Measurements from ENCODE around the gene ELMO3.

The ELMO3 gene

DNA sequence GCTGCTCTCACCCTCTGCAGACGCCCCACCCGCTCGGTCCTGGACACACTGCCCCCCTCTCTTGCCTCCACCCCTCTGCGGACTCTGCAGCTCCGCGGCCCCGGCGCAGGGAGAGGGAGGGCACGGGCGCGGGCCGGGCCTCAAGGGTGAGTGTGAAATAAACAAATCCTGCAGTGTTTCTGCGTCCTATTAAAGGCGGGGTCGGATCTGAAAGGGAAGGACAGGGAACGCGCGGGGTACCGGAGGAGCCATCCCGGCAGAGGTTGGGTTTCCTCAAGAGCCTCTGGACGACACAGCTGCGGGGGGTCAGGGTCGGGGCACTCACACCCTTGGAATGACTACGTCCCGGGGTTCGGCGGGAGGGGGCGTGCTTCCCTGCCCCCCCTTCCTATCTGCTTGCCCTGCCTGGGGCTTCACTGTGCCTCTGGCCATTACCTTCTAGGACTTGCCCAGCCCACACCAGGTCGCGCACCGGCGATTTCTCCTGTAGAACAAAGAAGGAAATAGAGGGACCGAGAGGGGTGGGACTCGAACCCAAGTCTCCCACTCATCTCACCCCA, 34.9 kb upstream of the ELMO3 start:
- DNase-seq, result no peak

DNA sequence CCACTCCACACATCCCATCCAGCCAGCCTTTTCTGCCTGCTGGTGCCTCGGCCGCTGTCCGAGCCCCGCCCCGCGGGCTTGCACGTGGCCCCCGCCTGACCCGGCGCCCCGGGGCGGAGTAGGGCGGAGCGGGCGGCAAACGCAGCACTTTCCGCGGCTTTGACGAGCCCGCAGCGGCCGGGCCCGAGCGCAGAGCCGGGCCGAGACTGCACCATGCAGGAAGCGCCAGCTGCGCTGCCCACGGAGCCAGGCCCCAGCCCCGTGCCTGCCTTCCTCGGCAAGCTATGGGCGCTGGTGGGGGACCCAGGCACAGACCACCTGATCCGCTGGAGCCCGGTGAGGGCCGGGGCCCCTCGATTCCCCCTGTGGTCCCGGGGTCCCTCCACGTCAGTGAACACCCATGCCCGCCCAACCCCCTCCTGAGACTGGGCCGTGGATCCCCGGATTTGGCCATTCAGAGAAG, 34.3 kb upstream of the ELMO3 start, which contains the start of gene HSF4:
Gene HSF4, plus strand, starts transcription at position 147 of the 463 bp plus-strand sequence. Its CDS starts 67 bp downstream, at position 214.
- no peak for DNase-seq

DNA sequence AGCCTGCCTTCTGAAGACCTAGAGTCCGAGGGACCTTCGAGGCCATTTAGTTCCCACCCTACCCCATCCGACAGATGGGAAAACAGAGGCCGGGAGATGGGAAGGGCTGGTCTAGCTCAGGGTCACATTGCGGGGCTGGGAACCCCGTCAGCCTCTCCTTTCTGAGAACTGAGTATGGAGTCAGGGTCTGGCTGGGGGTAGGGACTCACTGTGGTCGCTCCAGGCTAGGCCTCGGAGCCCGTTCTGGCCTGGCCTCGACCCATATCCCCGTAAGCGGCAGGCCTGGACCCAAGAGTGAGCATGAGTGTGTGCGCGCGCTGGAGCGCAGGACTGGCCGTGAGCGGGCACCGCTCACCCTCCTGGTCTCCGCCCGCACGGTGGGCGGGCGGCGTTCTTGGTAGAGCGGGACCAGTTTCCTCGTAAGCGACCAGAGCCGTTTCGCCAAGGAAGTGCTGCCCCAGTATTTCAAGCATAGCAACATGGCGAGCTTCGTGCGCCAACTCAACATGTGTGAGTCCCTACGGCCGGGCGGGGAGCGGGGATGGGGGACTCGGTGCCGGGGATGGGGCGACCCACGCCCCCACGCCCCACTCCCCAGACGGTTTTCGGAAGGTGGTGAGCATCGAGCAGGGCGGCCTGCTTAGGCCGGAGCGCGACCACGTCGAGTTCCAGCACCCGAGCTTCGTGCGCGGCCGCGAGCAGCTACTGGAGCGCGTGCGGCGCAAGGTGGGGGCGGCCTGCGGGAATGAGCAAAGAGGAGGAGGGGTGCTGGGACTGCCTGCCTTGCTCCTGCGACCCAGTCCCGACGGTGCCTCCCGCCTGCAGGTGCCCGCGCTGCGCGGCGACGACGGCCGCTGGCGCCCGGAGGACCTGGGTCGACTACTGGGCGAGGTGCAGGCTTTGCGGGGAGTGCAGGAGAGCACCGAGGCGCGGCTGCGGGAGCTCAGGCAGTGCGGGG, 33.5 kb upstream of the ELMO3 start:
- no peak for DNase-seq

DNA sequence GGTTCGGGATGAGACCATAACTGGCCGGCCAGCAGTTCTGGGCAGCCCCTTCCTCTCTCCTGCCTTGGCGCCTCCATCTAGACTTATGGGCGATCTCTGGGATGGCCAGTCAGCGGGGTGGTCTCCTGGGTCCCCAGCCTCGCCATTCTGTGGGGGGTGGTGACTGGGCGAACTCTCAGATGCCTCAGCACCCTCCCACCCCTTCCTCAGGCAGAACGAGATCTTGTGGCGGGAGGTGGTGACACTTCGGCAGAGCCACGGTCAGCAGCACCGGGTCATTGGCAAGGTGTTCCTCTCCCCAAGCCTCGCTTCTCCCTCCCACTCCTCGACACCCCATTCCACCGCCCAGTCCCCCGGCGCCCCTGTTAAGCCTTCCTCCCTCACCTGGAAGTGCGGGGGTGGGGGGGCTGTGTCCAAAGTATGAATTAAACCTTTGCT, 32.8 kb upstream of the ELMO3 start:
- DNase-seq, result no peak

DNA sequence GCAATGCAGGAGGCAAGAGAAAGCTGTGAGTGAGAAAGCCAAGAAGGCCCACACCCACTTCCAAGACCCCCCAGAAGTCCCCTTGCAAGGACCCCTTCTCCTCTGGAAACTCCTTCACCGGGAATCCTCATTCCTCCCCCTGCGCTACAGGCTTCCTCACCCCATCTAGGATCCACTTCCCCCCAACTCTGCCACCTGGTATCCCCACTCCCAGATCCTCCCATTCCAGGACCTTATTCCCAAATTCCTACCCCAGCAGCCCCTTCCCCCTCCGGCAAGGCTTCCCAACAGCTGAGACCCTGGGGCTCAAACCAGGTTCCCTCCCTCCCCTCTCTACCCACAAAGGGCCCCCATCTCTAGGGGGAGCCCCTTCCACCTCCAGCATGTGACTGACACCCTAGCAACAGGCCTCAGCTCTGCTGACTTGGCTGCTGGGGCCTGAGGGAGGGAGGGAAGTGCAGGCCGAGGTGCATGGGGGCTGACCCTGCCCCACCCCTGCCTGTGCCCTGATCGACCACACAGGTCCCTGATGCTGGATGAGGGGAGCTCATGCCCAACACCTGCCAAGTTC, 32.2 kb upstream of the ELMO3 start:
- DNase-seq, result no peak

DNA sequence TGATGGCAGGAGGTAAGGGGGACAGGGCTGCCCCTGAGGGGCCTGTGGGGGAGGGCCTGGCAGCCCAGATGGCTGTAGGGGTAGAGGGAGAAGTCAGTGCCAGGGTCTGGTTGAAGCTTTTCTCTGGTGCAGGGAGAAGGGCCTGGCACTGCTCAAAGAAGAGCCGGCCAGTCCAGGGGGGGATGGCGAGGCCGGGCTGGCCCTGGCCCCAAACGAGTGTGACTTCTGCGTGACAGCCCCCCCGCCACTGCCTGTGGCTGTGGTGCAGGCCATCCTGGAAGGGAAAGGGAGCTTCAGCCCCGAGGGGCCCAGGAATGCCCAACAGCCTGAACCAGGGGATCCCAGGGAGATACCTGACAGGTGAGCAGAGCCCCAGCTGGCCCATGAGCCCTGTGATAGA, 31.3 kb upstream of the ELMO3 start:
- no peak for DNase-seq

DNA sequence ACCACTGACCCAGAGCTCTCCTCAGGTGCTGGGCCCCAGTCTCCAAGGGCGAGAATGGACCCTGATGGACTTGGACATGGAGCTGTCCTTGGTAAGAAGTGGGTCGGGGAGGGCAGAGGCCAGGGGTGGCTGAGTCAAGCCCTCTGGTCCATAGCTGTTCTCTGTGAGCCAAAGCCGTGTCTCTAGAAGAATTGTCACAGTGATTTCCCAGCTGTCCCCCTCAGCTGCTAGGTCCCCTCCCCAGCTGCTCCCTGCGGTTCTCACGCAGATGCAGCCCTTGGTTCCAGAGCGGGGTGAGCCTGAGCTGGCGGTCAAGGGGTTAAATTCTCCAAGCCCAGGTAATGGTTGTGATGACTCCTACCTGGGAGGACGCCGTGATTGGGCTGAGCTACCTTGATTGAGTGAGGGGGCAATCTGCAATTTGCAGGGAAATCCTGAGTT, 29.9 kb upstream of the ELMO3 start:
- DNase-seq, result no peak

DNA sequence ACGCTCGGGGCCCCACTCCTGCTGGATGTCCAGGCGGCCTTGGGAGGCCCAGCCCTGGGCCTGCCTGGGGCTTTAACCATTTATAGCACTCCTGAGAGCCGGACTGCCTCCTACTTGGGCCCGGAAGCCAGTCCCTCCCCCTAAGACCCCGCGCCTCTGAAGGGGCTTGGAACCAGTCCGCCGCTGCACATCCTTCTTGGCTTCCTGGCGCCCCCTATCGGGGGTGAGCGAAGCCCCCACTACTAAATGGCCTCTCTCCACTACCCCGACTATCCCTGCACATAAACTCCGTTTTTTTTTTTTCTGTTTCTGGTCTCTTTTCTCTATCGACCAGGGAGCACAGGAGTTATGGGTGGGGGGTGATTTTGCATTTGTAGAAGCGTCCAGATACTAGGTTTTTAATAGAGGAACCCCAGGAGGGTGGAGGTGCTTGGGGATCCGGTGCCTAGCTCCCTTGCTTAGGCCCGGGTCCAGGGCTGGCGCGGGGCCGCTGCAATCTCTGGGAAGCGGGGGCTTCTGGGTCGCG, 29.2 kb upstream of the ELMO3 start:
- DNase-seq, result no peak

DNA sequence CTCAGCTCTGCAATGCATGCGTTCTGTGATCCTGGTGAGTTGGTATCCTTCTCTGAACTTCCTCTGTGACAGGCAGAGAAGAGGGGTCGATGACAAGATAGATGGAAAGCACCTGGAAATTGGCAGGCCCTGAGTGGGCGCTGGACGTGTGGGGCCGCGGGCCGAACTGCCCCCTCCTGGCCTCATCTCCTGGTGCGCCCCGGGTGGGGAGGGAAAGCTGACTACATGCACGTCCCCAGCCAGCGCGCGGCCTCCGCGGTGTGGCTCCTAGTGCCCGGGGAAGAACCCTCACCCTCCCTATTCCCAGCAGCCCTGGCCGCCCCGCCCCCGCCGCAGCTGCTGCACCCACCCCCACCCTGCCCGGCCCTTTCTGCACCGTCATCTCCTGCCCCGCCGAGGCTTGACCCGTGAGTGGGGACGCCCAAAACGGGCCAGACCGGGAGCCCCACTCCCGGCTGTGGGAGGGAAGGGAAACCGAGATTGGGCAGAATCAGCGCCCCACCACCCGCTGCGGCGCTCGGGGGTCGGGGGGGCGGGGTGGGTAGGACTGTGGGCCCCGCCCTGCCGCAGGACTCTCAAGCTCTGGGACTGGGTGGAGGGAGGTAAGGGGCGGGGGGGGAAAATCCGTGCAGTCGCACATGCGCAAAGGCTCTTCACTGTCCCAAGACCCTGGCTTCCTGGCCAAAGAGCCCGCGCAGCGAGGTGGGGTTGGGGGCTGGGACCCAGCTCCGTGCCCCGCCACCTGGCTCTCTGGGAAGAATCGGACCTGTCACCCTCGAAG, 28.6 kb upstream of the ELMO3 start, which contains the start of gene NOL3:
Gene NOL3, plus strand, starts transcription at position 371 of the 781 bp plus-strand sequence.
- DNase-seq, result peak; percentile 47

DNA sequence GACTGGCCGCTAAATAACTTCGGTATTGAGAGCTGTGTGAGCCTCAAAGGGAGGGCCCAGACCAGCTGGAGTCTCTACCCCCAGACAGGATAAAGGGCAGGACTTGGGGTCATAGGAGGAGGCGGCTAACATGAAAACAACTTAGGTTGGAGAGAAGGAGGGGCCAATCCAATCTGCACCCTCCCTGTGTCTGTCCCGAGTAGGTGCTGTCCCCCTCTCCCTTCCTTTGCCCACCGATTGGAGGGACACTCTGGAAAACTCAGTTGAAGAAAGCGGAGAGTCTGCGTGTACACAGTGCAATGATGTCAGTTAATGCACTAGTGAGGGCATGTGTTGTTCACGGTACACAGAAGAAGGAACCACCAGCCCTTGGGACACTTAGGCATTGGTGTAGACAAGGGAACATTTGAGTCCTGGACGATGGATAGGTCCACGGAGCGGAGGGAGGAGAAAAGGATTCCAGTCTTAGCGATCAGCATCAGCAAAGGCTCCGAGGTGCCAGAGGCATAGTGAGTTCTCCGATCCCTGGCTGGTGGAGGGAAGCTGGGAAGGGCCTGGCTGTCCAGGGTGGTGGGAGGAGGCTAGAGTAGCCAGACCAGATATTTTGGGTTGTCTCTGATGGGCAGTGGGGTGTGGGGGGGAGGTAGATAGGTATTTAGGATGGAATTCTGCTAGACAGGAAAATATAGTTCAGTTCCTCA, 27.8 kb upstream of the ELMO3 start:
- DNase-seq, result no peak

DNA sequence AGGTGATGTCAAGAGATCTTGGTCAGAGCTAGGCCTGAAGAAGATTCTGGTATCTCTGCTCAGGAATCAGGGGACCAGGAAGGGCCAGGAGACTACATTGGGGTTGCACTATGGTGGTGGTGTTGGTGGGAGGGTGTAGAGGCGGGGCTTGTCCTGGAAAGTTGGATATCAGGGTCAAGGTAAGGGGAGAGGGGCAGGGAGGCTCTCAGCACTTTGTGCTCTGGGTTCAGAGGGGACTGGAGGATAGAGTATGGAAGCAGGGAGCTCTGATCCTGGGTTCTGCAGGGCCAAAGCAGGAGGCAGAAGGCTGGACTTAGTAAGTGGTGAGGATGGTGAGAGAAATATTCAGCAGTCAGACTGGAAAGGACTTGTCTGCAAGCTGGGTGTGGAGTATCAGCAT, 25.6 kb upstream of the ELMO3 start:
- no peak for DNase-seq

DNA sequence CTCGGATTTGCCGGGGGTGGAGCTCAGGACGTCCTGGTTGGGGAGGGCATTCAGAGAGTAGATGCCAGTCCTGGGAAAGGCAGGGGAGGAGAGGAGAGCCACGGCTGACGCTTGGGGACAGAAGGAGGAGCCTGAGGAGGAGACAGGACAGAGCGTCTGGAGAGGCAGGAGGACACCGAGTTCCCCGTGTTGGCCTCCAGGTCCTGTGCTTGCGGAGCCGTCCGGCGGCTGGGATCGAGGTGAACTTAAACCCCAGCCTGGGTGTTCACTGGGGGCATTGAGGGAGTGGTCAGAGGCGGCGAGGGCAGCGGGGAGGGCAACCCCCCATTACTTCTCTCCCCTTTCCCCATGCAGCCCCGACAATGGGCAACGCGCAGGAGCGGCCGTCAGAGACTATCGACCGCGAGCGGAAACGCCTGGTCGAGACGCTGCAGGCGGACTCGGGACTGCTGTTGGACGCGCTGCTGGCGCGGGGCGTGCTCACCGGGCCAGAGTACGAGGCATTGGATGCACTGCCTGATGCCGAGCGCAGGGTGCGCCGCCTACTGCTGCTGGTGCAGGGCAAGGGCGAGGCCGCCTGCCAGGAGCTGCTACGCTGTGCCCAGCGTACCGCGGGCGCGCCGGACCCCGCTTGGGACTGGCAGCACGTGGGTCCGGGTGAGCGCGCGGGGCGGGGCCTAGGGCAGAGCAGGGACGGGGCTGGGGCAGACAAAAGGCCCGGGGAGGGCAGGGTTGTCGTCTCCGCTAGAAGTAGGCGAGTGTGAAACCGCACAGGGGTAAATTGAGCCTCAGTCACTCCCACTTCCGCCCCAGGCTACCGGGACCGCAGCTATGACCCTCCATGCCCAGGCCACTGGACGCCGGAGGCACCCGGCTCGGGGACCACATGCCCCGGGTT, 24.9 kb upstream of the ELMO3 start:
- DNase-seq, result peak; percentile 53

DNA sequence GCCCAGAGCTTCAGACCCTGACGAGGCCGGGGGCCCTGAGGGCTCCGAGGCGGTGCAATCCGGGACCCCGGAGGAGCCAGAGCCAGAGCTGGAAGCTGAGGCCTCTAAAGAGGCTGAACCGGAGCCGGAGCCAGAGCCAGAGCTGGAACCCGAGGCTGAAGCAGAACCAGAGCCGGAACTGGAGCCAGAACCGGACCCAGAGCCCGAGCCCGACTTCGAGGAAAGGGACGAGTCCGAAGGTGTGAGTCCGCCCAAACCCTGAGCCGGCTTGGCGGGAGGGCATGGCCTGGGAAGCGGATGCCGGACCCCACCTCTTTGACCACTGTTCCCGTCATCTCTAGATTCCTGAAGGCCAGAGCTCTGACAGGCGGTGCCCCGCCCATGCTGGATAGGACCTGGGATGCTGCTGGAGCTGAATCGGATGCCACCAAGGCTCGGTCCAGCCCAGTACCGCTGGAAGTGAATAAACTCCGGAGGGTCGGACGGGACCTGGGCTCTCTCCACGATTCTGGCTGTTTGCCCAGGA, 24.2 kb upstream of the ELMO3 start:
- no peak for DNase-seq

DNA sequence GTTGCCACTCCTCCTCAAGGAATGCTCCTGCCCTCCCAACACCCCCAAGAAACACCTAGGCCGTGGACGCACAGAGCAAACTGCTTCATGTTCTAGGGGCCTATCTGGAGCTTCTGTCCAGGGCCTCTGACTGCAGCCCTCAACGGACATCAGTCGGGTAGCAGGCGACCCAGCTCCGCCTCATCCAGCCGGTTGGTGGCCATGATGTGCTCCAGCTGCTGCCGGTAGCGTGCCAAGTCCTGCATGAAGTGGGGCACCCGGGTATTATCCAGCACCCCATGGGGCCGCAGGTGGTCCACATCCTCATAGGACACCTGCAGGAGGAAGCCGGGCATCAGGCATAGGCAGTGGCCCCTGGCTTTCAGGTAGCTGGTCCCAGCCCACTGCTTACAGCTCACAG, 22.3 kb upstream of the ELMO3 start:
- no peak for DNase-seq

DNA sequence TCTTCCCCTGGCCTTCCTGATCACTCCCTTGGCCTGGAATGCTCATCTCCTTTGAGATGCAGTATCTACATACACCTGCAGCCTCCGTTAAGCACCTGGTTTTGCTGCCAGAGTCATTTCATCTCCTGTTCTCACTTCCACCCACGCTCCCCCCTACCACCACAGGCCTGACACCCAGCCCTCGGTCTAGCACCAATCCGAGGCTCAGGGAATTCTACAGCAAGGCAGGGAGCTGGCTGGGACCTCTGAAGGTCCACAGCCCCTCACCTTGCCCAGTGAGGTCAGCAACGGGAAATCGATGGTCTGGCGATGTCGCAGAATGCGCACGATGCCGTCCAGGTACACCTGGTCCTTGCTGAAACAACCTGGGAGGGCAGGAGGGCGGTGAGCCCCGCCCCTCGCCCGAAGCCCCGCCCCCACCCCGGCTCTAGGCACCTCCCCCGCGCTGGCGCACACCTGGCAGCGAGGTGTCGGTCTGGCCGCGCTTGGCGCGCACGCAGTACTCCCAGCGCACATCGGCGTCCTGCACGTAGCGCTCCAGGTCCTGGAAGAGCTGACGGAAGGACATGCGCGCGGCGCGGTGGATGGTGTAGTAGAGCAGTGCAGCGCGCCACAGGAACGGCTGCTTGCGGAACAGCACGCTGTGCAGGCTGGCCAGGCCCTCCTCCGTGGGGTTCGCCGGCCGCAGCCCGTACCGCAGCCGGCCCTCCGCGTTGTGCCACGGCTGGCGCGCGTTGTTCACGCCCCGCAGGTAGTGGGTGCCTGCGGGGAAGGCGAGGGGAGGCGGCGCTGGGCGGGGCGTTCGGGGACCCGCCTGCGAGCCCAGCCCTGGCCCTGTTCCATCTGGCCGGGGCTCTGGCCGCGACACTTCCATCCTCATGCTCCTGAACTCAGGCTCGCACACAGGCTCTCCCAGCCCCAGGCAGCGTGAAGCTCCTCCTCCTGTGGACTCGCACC, 20.9 kb upstream of the ELMO3 start:
- DNase-seq, result peak; percentile 80

DNA sequence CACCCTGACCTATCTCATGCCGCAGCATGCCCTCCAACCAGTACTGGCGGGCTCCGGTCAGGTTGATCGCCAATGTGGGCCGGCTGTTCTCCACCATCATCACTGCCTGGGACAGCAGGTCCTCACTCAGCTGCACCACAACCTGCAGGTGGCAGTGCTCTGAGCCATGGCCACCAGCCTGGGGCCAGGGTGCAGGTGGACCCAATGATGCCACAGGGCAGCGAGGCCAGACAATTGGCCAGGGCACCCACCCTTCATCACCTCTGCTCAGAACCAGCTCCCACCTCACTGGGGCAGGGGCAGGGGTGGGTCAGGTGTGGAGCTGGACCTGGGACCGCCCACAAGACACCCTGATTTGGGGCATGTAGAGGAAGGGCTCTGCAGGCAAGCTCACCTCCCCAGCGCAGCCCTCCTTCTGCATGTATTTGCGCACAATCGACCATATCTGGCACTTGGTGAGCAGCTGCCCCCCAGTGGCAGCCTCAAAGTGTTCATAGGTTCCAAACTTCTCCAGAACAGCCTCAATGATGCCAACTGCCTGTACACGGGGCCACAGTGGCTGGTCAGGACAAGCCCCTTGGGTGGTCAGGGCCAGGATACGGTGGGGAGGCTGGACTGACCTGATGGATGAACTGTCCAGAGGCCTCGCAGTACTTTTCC, 19.4 kb upstream of the ELMO3 start:
- no peak for DNase-seq

DNA sequence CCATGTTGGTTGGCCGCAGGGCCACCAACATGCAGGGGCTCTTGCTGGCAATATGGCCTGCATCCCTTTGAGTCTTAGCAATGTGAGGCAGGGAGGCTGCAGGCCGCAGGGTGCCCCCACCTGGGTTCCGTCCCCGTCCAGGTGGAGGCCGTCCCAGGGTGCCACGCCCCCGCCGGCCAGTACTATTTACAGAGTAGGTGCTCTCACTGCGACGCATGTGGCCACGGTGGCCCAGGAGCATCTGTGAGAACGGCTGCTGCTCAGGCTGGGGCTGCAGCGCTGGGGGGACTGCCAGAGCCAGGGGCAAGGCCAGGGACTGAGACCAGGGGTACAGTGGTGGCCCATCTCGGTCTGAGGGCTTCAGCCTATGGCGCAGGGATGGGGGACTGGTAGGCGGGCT, 18.8 kb upstream of the ELMO3 start:
- DNase-seq, result no peak

DNA sequence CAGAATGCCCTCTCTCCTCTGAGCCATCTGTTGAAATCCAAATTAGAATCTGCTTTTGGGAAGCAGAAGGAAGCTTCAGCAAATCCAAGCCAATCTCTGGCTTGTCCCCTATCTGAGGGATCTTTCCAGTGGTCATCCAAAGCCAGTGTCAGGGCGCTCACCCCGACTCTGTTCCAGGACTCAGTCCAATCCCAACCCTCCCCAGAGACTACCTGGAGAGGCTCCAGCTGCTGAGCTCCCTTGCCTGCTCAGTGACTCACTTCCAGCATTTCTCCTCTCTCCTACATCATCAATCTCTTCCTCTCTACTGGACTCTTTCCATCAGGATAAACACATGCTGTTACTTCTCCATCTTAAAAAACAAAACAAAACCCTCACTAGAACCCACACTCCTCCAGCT, 17.6 kb upstream of the ELMO3 start:
- no peak for DNase-seq

DNA sequence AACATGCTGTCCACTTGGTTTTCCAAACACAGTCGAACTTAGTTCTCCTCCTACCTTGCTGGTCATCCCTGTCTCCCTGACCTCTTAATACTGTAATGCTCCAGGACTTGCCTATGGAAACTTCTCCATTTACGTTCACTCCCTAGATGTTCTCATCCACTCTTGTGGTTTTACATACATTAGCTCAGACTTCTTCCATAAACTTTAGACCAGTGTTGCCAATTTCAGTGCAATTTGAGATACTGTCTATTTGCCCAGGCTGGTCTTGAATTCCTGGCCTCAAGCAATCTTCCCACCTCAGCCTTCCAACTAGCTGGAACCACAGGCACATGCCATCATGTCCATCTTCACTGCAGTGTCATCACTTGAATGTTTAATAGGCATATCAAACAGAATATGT, 16.6 kb upstream of the ELMO3 start:
- no peak for DNase-seq

Measured in NCI-H774 (cell line).